Erythroblast (primary cell): ENCODE measurements around the gene CYTH1.

Experiments
- GATA1 ChIP-seq: IDR thresholded peaks from 2 replicates; pipeline ENCODE4 v1.6.1; 2011; ENCODE audit warnings: low read depth, mild to moderate bottlenecking, control low read depth, low read length, moderate library complexity
- POLR2A ChIP-seq: IDR thresholded peaks from 2 replicates; pipeline ENCODE4 v1.6.1; 2011; ENCODE audit warnings: mild to moderate bottlenecking, low read length

DNA sequence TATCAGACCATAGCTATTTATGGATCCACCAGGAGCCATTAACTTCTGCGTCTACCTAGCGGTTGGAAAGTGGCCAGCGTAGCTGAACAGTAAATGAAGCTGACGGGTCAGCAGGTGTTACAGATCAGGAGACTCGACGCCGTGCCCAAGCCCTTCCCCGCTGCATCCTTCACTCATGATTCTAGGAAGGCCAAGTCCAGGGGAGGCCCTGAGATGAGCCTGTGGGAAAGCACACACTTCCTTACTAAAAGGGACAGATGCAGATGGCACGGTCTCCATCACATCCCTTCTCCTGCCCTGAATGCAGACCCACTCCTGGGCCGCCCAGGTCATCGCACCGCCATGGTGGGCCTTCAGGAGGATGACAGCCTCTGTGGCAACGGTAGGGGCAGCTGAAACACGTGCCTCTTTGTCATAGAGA, 137.1 kb downstream of the CYTH1 start:
- TF ChIP-seq POLR2A (no peak), GATA1 (no peak)
